HCT116 (cell line): Measurements from ENCODE around the gene CACNG5.

Experiments used
- ATF3 ChIP-seq: IDR thresholded peaks from 2 replicates; pipeline ENCODE4 v1.6.1; 2012
- CEBPB ChIP-seq: IDR thresholded peaks from 2 replicates; pipeline ENCODE4 v1.6.1; 2012; ENCODE audit warnings: low read depth
- CTCF ChIP-seq, 3 experiments: fragments of 200-600 bp in 1 of 3; sonication (generic) in 1 of 3; IDR thresholded peaks in 2 of 3; conservative IDR thresholded peaks in 1 of 3; 2 replicates each; pipeline ENCODE4 v1.5.1; 2012 to 2017; ENCODE audit warnings: low read depth in 2 of 3, low read length in 2 of 3, antibody characterized with exemption in 1 of 3, borderline replicate concordance in 1 of 3, control low read depth in 1 of 3, mild to moderate bottlenecking in 1 of 3, mixed read lengths in 1 of 3, mixed run types in 1 of 3, moderate library complexity in 1 of 3; ENCODE audit not compliant: insufficient read depth in 1 of 3
- EGR1 ChIP-seq: IDR thresholded peaks from 2 replicates; pipeline ENCODE4 v1.6.1; 2012; ENCODE audit warnings: low read depth
- EZH2phosphoT487 ChIP-seq: fragments of 200-600 bp; IDR thresholded peaks from 2 replicates; pipeline ENCODE4 v1.6.1; 2018; ENCODE audit warnings: antibody characterized with exemption, borderline replicate concordance
- JUND ChIP-seq: IDR thresholded peaks from 2 replicates; pipeline ENCODE4 v1.6.1; 2012
- POLR2A ChIP-seq: IDR thresholded peaks from 2 replicates; pipeline ENCODE4 v1.7.0; 2011; ENCODE audit warnings: borderline replicate concordance; ENCODE audit not compliant: insufficient read depth, insufficient read length; ENCODE audit errors: extremely low read depth
- REST ChIP-seq: IDR thresholded peaks from 2 replicates; pipeline ENCODE4 v1.6.1; 2012; ENCODE audit warnings: low read depth
- ZNF274 ChIP-seq: fragments of 200-500 bp; sonication (Bioruptor generic); IDR thresholded peaks from 2 replicates; pipeline ENCODE4 v1.6.1; 2014; ENCODE audit warnings: mild to moderate bottlenecking, low read depth, low read length, inconsistent platforms

GRCh38 chr17:66904760-66905624 lies 70.1 kb downstream of the CACNG5 start:
- TF ChIP-seq CTCF (IDR thresholded peaks at IDR 0.05 in 2 of 3, conservative IDR thresholded peaks at IDR 0.05 in 1 of 3; ENCODE audit: borderline replicate concordance in 1 of 3, insufficient read depth in 1 of 3, low read depth in 2 of 3, low read length in 2 of 3) (no peak), POLR2A (no peak), ZNF274 (no peak), EZH2phosphoT487 (no peak), JUND (no peak), REST (no peak), ATF3 (no peak), CEBPB (no peak), EGR1 (no peak)
